Stimulated activated naive CD8-positive, alpha-beta T cell treated with anti-CD3 and anti-CD28 coated beads, Interleukin-15, amount 100 ng/mL, for 72 hours (primary cell): ENCODE data around the gene SHC3.

Experiments used
- ATAC-seq: fragments of 150-1000 bp; cut with Tn5 transposase; 2 replicates; pipeline ENCODE4 v1.10.0; 2021; ENCODE audit warnings: mild to moderate bottlenecking, moderate library complexity
- DNase-seq, 2 donors: peaks; one replicate each; pipeline ENCODE4 v3.0.0; 2021 to 2022
- H3K27ac Mint-ChIP-seq, 2 donors: one replicate each; pipeline ENCODE4 v1.8.0; 2022; ENCODE audit warnings: mild to moderate bottlenecking in 2 of 2, mixed read lengths in 2 of 2, moderate library complexity in 2 of 2
- H3K27me3 Mint-ChIP-seq: one replicate; pipeline ENCODE4 v1.8.0; 2022; ENCODE audit warnings: mixed read lengths
- H3K4me1 Mint-ChIP-seq: one replicate; pipeline ENCODE4 v1.8.0; 2022; ENCODE audit warnings: mild to moderate bottlenecking, mixed read lengths
- H3K4me3 Mint-ChIP-seq, 2 donors: one replicate each; pipeline ENCODE4 v1.8.0; 2022; ENCODE audit warnings: mild to moderate bottlenecking in 2 of 2, mixed read lengths in 2 of 2, moderate library complexity in 1 of 2
- H3K9me3 Mint-ChIP-seq, 2 donors: one replicate each; pipeline ENCODE4 v1.8.0; 2022; ENCODE audit warnings: mixed read lengths in 2 of 2

The SHC3 gene

GRCh38 chr9:89006267-89006666 lies 172.4 kb downstream of the SHC3 start:
- H3K4me1 Mint-ChIP-seq: peaks cover under 1% of the 10 kb centered on the region
- no peaks in the 10 kb centered on the region for H3K9me3 Mint-ChIP-seq
- no peak overlapping the region for H3K4me3 Mint-ChIP-seq
- DNase-seq: no peak
- no peak for ATAC-seq
- no peak overlapping the region for H3K27ac Mint-ChIP-seq
- H3K27me3 Mint-ChIP-seq: peaks cover 45% of the 10 kb centered on the region

- Mint-ChIP-seq H3K4me1 (peaks cover 8% of the 10 kb centered on the region), H3K27ac (no peak overlapping the region), H3K9me3 (no peaks in the 10 kb centered on the region), H3K4me3 (no peak overlapping the region), H3K27me3 (peaks cover 53% of the 10 kb centered on the region)
- DNase-seq (no peak), ATAC-seq (no peak)
These were observed 173.3 kb downstream of the SHC3 start for GRCh38 chr9:89005323-89005722.

GRCh38 chr9:89002987-89003386 lies 175.6 kb downstream of the SHC3 start:
- no peak overlapping the region for H3K27ac Mint-ChIP-seq
- H3K4me1 Mint-ChIP-seq: peaks cover 8% of the 10 kb centered on the region
- H3K27me3 Mint-ChIP-seq: peaks cover 53% of the 10 kb centered on the region
- no peaks in the 10 kb centered on the region for H3K9me3 Mint-ChIP-seq
- no peak for ATAC-seq
- no peak for DNase-seq
- H3K4me3 Mint-ChIP-seq: no peak overlapping the region

GRCh38 chr9:89001917-89002540 lies 176.6 kb downstream of the SHC3 start:
- Mint-ChIP-seq H3K27ac (no peak overlapping the region), H3K9me3 (no peaks in the 10 kb centered on the region), H3K4me1 (peaks cover 8% of the 10 kb centered on the region), H3K27me3 (peaks cover 51% of the 10 kb centered on the region), H3K4me3 (no peak overlapping the region)
- ATAC-seq (no peak), DNase-seq (no peak)

- Mint-ChIP-seq H3K27me3 (peaks cover 58% of the 10 kb centered on the region), H3K27ac (no peak overlapping the region), H3K9me3 (no peaks in the 10 kb centered on the region), H3K4me1 (peaks cover 8% of the 10 kb centered on the region), H3K4me3 (no peak overlapping the region)
- peak; percentile 78 for ATAC-seq
- peak; percentile 74 to 82 for DNase-seq
These were observed 177.4 kb downstream of the SHC3 start for GRCh38 chr9:89000973-89001916.

- peaks cover 57% of the 10 kb centered on the region for H3K27me3 Mint-ChIP-seq
- no peak overlapping the region for H3K4me3 Mint-ChIP-seq
- DNase-seq (no peak), ATAC-seq (no peak)
- H3K4me1 Mint-ChIP-seq: peaks cover 8% of the 10 kb centered on the region
- H3K9me3 Mint-ChIP-seq: no peaks in the 10 kb centered on the region
- H3K27ac Mint-ChIP-seq: no peak overlapping the region
These were observed 178.2 kb downstream of the SHC3 start for GRCh38 chr9:89000371-89000781.

GRCh38 chr9:88998911-88999310 lies 179.7 kb downstream of the SHC3 start:
- Mint-ChIP-seq H3K4me1 (peaks cover 8% of the 10 kb centered on the region), H3K4me3 (no peak overlapping the region), H3K9me3 (no peaks in the 10 kb centered on the region), H3K27ac (no peak overlapping the region), H3K27me3 (peaks cover 68% of the 10 kb centered on the region)
- DNase-seq: no peak
- ATAC-seq: no peak

GRCh38 chr9:88998503-88998902 lies 180.1 kb downstream of the SHC3 start:
- H3K27ac Mint-ChIP-seq: no peak overlapping the region
- DNase-seq (no peak), ATAC-seq (no peak)
- H3K4me3 Mint-ChIP-seq: no peak overlapping the region
- peaks cover 69% of the 10 kb centered on the region for H3K27me3 Mint-ChIP-seq
- H3K4me1 Mint-ChIP-seq: peaks cover 8% of the 10 kb centered on the region
- no peaks in the 10 kb centered on the region for H3K9me3 Mint-ChIP-seq

- H3K27ac Mint-ChIP-seq: no peak overlapping the region
These were observed 181.0 kb downstream of the SHC3 start for GRCh38 chr9:88997646-88998045.

GRCh38 chr9:88996921-88997235 lies 181.7 kb downstream of the SHC3 start:
- Mint-ChIP-seq H3K4me1 (peaks cover 13% of the 10 kb centered on the region), H3K27me3 (peaks cover 69% of the 10 kb centered on the region), H3K9me3 (no peaks in the 10 kb centered on the region), H3K27ac (no peak overlapping the region), H3K4me3 (no peak overlapping the region)
- DNase-seq (no peak), ATAC-seq (no peak)

More at GRCh38 chr9:88997646-88998045, 181.0 kb downstream of the SHC3 start:
- Mint-ChIP-seq H3K4me1 (peaks cover 8% of the 10 kb centered on the region), H3K27me3 (peaks cover 69% of the 10 kb centered on the region), H3K9me3 (no peaks in the 10 kb centered on the region), H3K4me3 (no peak overlapping the region)
- ATAC-seq: no peak
- DNase-seq: no peak

- Mint-ChIP-seq H3K4me3 (no peak overlapping the region), H3K27ac (no peak overlapping the region), H3K27me3 (peaks cover 69% of the 10 kb centered on the region), H3K4me1 (peaks cover 17% of the 10 kb centered on the region), H3K9me3 (no peaks in the 10 kb centered on the region)
- ATAC-seq (no peak), DNase-seq (no peak)
These were observed 182.3 kb downstream of the SHC3 start for GRCh38 chr9:88996046-88996920.

GRCh38 chr9:88995627-88996026 lies 183.0 kb downstream of the SHC3 start:
- Mint-ChIP-seq H3K4me3 (no peak overlapping the region), H3K4me1 (peaks cover 12% of the 10 kb centered on the region), H3K9me3 (no peaks in the 10 kb centered on the region), H3K27ac (no peak overlapping the region), H3K27me3 (peaks cover 68% of the 10 kb centered on the region)
- DNase-seq (no peak), ATAC-seq (no peak)

GRCh38 chr9:88995200-88995577 lies 183.4 kb downstream of the SHC3 start:
- ATAC-seq: no peak
- H3K9me3 Mint-ChIP-seq: no peaks in the 10 kb centered on the region
- peaks cover 16% of the 10 kb centered on the region for H3K4me1 Mint-ChIP-seq
- no peak for DNase-seq
- H3K27ac Mint-ChIP-seq: no peak overlapping the region
- peaks cover 71% of the 10 kb centered on the region for H3K27me3 Mint-ChIP-seq
- H3K4me3 Mint-ChIP-seq: no peak overlapping the region

GRCh38 chr9:88994469-88995199 lies 184.0 kb downstream of the SHC3 start:
- DNase-seq (no peak), ATAC-seq (no peak)
- Mint-ChIP-seq H3K4me3 (no peak overlapping the region), H3K27ac (no peak overlapping the region), H3K27me3 (peaks cover 73% of the 10 kb centered on the region), H3K4me1 (peaks cover 22% of the 10 kb centered on the region), H3K9me3 (no peaks in the 10 kb centered on the region)

GRCh38 chr9:88993871-88994460 lies 184.7 kb downstream of the SHC3 start:
- Mint-ChIP-seq H3K9me3 (no peaks in the 10 kb centered on the region), H3K4me3 (no peak overlapping the region), H3K27me3 (peaks cover 73% of the 10 kb centered on the region), H3K27ac (no peak overlapping the region), H3K4me1 (peaks cover 28% of the 10 kb centered on the region)
- DNase-seq: no peak
- no peak for ATAC-seq
